BLaER1 treated with 17β-estradiol and CSF1 and Interleukin-3, amounts not matched to agents 10 nM and 100 nM (cell line): Measurements from ENCODE around the gene CTSH.

Experiments used
- H3K27ac ChIP-seq, 11 experiments: shearing (Covaris generic); formaldehyde crosslinking; 2 replicates each; pipeline ENCODE4 v1.8.1; 2022
- H3K27me3 ChIP-seq, 11 experiments: shearing (Covaris generic); formaldehyde crosslinking; 2 replicates each; pipeline ENCODE4 v1.8.1; 2022
- H3K36me3 ChIP-seq, 11 experiments: shearing (Covaris generic); formaldehyde crosslinking; 2 replicates each; pipeline ENCODE4 v1.8.1; 2022
- H3K4me1 ChIP-seq, 10 experiments: shearing (Covaris generic); formaldehyde crosslinking; 2 replicates each; pipeline ENCODE4 v1.8.1; 2022
- H3K4me2 ChIP-seq, 11 experiments: shearing (Covaris generic); formaldehyde crosslinking; 2 replicates each; pipeline ENCODE4 v1.8.1; 2022
- H3K4me3 ChIP-seq, 10 experiments: shearing (Covaris generic); formaldehyde crosslinking; 2 replicates each; pipeline ENCODE4 v1.8.1; 2022
- H3K9ac ChIP-seq, 11 experiments: shearing (Covaris generic); formaldehyde crosslinking; 2 replicates each; pipeline ENCODE4 v1.8.1; 2022
- H3K9me3 ChIP-seq, 11 experiments: shearing (Covaris generic); formaldehyde crosslinking; replicated peaks in 1 of 11; 2 replicates each; pipeline ENCODE4 v1.8.1; 2022
- H4K20me1 ChIP-seq, 11 experiments: shearing (Covaris generic); formaldehyde crosslinking; 2 replicates each; pipeline ENCODE4 v1.8.1; 2022
- Cebpa-rat ChIP-seq, 11 experiments: shearing (Covaris generic); IDR thresholded peaks; 2 replicates each; pipeline ENCODE4 v1.8.1; 2022

CTSH gene

GRCh38 chr15:78981532-78982313 is 36.9 kb upstream of the CTSH start:
- Histone ChIP-seq H3K9me3 (no peaks in the 10 kb centered on the region), H4K20me1 (no peaks in the 10 kb centered on the region), H3K9ac (peak overlapping the region in 3 of 11 experiments; percentile 14 to 54 (median 16); a peak in 3 of 22 replicates), H3K27me3 (no peaks in the 10 kb centered on the region), H3K4me2 (peak overlapping the region; percentile 67 to 94 (median 80)), H3K27ac (peak overlapping the region in 4 of 11 experiments; percentile 5 to 58 (median 38); a peak in 5 of 22 replicates), H3K4me3 (no peak overlapping the region), H3K4me1 (peaks cover 66 to 98% (median 71%) of the 10 kb centered on the region in 10 experiments), H3K36me3 (no peaks in the 10 kb centered on the region)
- no peak for TF ChIP-seq Cebpa-rat (IDR thresholded peaks at IDR 0.05)

- H3K9ac ChIP-seq = peak overlapping the region in 7 of 11 experiments; percentile 0 to 40 (median 19); a peak in 7 of 22 replicates
- H3K4me1 ChIP-seq = peaks cover 70 to 93% (median 76%) of the 10 kb centered on the region in 10 experiments
- no peaks in the 10 kb centered on the region for H3K36me3 ChIP-seq
- H3K9me3 ChIP-seq = no peaks in the 10 kb centered on the region
- H4K20me1 ChIP-seq = no peaks in the 10 kb centered on the region
- peak overlapping the region in 7 of 11 experiments; percentile 5 to 34 (median 15); a peak in 8 of 22 replicates for H3K27ac ChIP-seq
- H3K4me2 ChIP-seq = peak overlapping the region; percentile 77 to 94 (median 82)
- TF ChIP-seq Cebpa-rat (IDR thresholded peaks at IDR 0.05) = no peak
- H3K27me3 ChIP-seq = no peaks in the 10 kb centered on the region
- H3K4me3 ChIP-seq = peak overlapping the region in 4 of 10 experiments; percentile 12 to 27 (median 16); a peak in 5 of 20 replicates
These were observed 34.8 kb upstream of the CTSH start for GRCh38 chr15:78979456-78980320.

GRCh38 chr15:78978601-78979179 is 33.8 kb upstream of the CTSH start:
- Histone ChIP-seq H3K9ac (peak overlapping the region in 6 of 11 experiments; percentile 0 to 40 (median 21); a peak in 4 of 22 replicates), H3K27ac (peak overlapping the region in 6 of 11 experiments; percentile 10 to 34 (median 20); a peak in 7 of 22 replicates), H3K4me2 (peak overlapping the region; percentile 77 to 94 (median 82))

GRCh38 chr15:78977591-78978347 is 32.9 kb upstream of the CTSH start:
- Histone ChIP-seq H3K27ac (peak overlapping the region in 6 of 11 experiments; percentile 6 to 78 (median 75); a peak in 9 of 22 replicates), H3K9me3 (no peaks in the 10 kb centered on the region), H3K27me3 (no peaks in the 10 kb centered on the region), H3K36me3 (no peaks in the 10 kb centered on the region), H3K4me3 (0 out of 20 replicates have a peak overlapping the region, but pooled peaks of 2 of the 10 experiments have one; percentile 6 to 15), H3K4me1 (peaks cover 63 to 74% (median 67%) of the 10 kb centered on the region in 10 experiments), H3K9ac (peak overlapping the region in 3 of 11 experiments; percentile 42 to 65 (median 54); a peak in 3 of 22 replicates), H3K4me2 (peak overlapping the region; percentile 44 to 94 (median 82)), H4K20me1 (no peaks in the 10 kb centered on the region)
- TF ChIP-seq Cebpa-rat (IDR thresholded peaks at IDR 0.05) = no peak

More at GRCh38 chr15:78978601-78979179, 33.8 kb upstream of the CTSH start:
- Histone ChIP-seq H3K4me3 (peak overlapping the region in 1 of 10 experiments; percentile 12; a peak in 1 of 20 replicates), H3K4me1 (peaks cover 70 to 83% (median 76%) of the 10 kb centered on the region in 10 experiments), H3K9me3 (no peaks in the 10 kb centered on the region), H3K27me3 (no peaks in the 10 kb centered on the region), H4K20me1 (no peaks in the 10 kb centered on the region), H3K36me3 (no peaks in the 10 kb centered on the region)
- no peak for TF ChIP-seq Cebpa-rat (IDR thresholded peaks at IDR 0.05)

GRCh38 chr15:78977091-78977571 is 32.3 kb upstream of the CTSH start:
- H4K20me1 ChIP-seq = no peaks in the 10 kb centered on the region
- peak overlapping the region in 4 of 11 experiments; percentile 41 to 65 (median 48); a peak in 4 of 22 replicates for H3K9ac ChIP-seq
- TF ChIP-seq Cebpa-rat (IDR thresholded peaks at IDR 0.05) = no peak
- H3K36me3 ChIP-seq = no peaks in the 10 kb centered on the region
- H3K9me3 ChIP-seq = no peaks in the 10 kb centered on the region
- H3K27ac ChIP-seq = peak overlapping the region in 8 of 11 experiments; percentile 0 to 78 (median 66); a peak in 14 of 22 replicates
- H3K4me3 ChIP-seq = 0 out of 20 replicates have a peak overlapping the region, but pooled peaks of 2 of the 10 experiments have one; percentile 6 to 15
- peaks cover 57 to 68% (median 61%) of the 10 kb centered on the region in 10 experiments for H3K4me1 ChIP-seq
- H3K4me2 ChIP-seq = peak overlapping the region; percentile 44 to 94 (median 80)
- H3K27me3 ChIP-seq = no peaks in the 10 kb centered on the region

GRCh38 chr15:78976691-78977090 is 31.8 kb upstream of the CTSH start:
- H3K27ac ChIP-seq = peak overlapping the region in 8 of 11 experiments; percentile 0 to 78 (median 66); a peak in 14 of 22 replicates
- H3K4me1 ChIP-seq = peaks cover 52 to 63% (median 56%) of the 10 kb centered on the region in 10 experiments
- TF ChIP-seq Cebpa-rat (IDR thresholded peaks at IDR 0.05) = no peak
- no peaks in the 10 kb centered on the region for H3K36me3 ChIP-seq
- H3K9me3 ChIP-seq = no peaks in the 10 kb centered on the region
- H3K4me3 ChIP-seq = no peak overlapping the region
- H4K20me1 ChIP-seq = no peaks in the 10 kb centered on the region
- peak overlapping the region in 4 of 11 experiments; percentile 31 to 65 (median 48); a peak in 5 of 22 replicates for H3K9ac ChIP-seq
- H3K27me3 ChIP-seq = no peaks in the 10 kb centered on the region
- H3K4me2 ChIP-seq = peak overlapping the region; percentile 44 to 94 (median 80)

- no peaks in the 10 kb centered on the region for H3K9me3 ChIP-seq
- no peak overlapping the region for H3K4me2 ChIP-seq
- H3K9ac ChIP-seq = no peak overlapping the region
- no peak for TF ChIP-seq Cebpa-rat (IDR thresholded peaks at IDR 0.05)
- no peaks in the 10 kb centered on the region for H3K36me3 ChIP-seq
- H3K27ac ChIP-seq = no peak overlapping the region
- H3K4me3 ChIP-seq = no peak overlapping the region
- H3K4me1 ChIP-seq = peaks cover 29 to 40% (median 33%) of the 10 kb centered on the region in 10 experiments
- no peaks in the 10 kb centered on the region for H4K20me1 ChIP-seq
- H3K27me3 ChIP-seq = no peaks in the 10 kb centered on the region
These were observed 29.5 kb upstream of the CTSH start for GRCh38 chr15:78974272-78974918.
